GM19467 (cell line): ENCODE measurements around the gene NFYA.

Source experiments
- ATAC-seq: cut with Tn5 transposase; IDR thresholded peaks from one replicate; pipeline ENCODE4 v1.9.1; 2021; ENCODE audit warnings: mild to moderate bottlenecking, moderate library complexity; ENCODE audit not compliant: unreplicated experiment

NFYA gene

GRCh38 chr6:41046084-41046483, 26.7 kb upstream of the NFYA start:
- ATAC-seq, result no peak

- no peak for ATAC-seq
Observed at GRCh38 chr6:41047306-41047705, 25.5 kb upstream of the NFYA start.

- ATAC-seq, result no peak
Observed at GRCh38 chr6:41047745-41048732, 24.7 kb upstream of the NFYA start.

- no peak for ATAC-seq
Observed at GRCh38 chr6:41049521-41049920, 23.3 kb upstream of the NFYA start.

- ATAC-seq, result no peak
Observed at GRCh38 chr6:41049955-41050354, 22.8 kb upstream of the NFYA start.

- ATAC-seq, result no peak
Observed at GRCh38 chr6:41050536-41050935, 22.2 kb upstream of the NFYA start.

- no peak for ATAC-seq
Observed at GRCh38 chr6:41051873-41052272, 20.9 kb upstream of the NFYA start.

GRCh38 chr6:41053041-41053440, 19.7 kb upstream of the NFYA start, which contains the start of gene APOBEC2:
Gene APOBEC2, plus strand, starts transcription at chr6:41053202. Its CDS starts 146 bp downstream, at chr6:41053348.
- no peak for ATAC-seq

GRCh38 chr6:41054511-41054910, 18.3 kb upstream of the NFYA start:
- no peak for ATAC-seq

- ATAC-seq, result no peak
Observed at GRCh38 chr6:41055149-41055548, 17.6 kb upstream of the NFYA start.

GRCh38 chr6:41056768-41057490, 15.8 kb upstream of the NFYA start:
- no peak for ATAC-seq

GRCh38 chr6:41058783-41059181, 14.0 kb upstream of the NFYA start:
- ATAC-seq, result no peak

- ATAC-seq, result no peak
Observed at GRCh38 chr6:41059556-41059955, 13.2 kb upstream of the NFYA start.

- no peak for ATAC-seq
Observed at GRCh38 chr6:41061196-41061726, 11.5 kb upstream of the NFYA start.

- ATAC-seq, result no peak
Observed at GRCh38 chr6:41062056-41062455, 10.7 kb upstream of the NFYA start.

- no peak for ATAC-seq
Observed at GRCh38 chr6:41063884-41064285, 8.9 kb upstream of the NFYA start.

- no peak for ATAC-seq
Observed at GRCh38 chr6:41064841-41065240, 7.9 kb upstream of the NFYA start.

GRCh38 chr6:41065550-41066026, 7.2 kb upstream of the NFYA start:
- ATAC-seq, result no peak

- no peak for ATAC-seq
Observed at GRCh38 chr6:41066867-41067304, 5.9 kb upstream of the NFYA start.

- ATAC-seq, result peak; percentile 19
Observed at GRCh38 chr6:41071501-41071922, 1.3 kb upstream of the NFYA start.
